ENCODE data around the gene ARHGAP42.
"Not testable (repeated sequence)": the region's sequence is repeated elsewhere in the genome, so short reads cannot be mapped to it uniquely, and the experiment has no call there.

ARHGAP42 gene, protein sequence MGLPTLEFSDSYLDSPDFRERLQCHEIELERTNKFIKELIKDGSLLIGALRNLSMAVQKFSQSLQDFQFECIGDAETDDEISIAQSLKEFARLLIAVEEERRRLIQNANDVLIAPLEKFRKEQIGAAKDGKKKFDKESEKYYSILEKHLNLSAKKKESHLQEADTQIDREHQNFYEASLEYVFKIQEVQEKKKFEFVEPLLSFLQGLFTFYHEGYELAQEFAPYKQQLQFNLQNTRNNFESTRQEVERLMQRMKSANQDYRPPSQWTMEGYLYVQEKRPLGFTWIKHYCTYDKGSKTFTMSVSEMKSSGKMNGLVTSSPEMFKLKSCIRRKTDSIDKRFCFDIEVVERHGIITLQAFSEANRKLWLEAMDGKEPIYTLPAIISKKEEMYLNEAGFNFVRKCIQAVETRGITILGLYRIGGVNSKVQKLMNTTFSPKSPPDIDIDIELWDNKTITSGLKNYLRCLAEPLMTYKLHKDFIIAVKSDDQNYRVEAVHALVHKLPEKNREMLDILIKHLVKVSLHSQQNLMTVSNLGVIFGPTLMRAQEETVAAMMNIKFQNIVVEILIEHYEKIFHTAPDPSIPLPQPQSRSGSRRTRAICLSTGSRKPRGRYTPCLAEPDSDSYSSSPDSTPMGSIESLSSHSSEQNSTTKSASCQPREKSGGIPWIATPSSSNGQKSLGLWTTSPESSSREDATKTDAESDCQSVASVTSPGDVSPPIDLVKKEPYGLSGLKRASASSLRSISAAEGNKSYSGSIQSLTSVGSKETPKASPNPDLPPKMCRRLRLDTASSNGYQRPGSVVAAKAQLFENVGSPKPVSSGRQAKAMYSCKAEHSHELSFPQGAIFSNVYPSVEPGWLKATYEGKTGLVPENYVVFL

DNA sequence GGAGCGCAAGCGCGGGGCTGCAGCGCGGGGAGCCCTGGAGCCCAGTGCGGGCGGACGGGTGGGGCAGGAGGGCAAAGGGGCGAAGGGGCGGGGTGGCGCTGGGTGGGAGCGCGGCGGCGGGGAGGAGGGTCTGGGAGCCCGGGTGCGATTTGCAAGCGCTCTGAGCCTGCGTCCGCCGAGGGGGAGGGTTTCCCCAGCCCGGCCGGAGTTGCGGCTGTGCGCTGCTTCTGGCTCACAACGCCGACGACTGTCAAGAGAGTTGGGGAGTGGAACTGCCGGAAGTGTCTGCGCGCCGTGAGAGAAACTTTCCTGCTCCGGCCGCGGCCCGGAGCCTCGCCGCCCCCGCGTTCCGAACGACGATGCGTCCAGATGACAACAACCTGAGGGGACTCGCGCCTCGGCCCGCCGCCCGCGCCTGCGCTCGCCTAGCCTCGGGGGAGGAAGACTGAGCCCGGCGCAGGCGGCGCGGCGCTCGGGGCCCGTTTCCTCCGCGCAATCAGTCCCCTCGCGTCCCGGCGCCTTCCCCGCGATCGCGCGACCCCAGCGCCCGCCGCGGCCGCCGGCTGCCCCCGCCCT, at the start of gene ARHGAP42:
TSS of gene ARHGAP42 (plus strand) at position 235 of the 576 bp plus-strand sequence. CDS start 391 bp downstream, outside the sequence.
- in situ Hi-C loops (cut with HindIII; ENCODE audit: low sequenced_read_pairs): no loop called here

DNA sequence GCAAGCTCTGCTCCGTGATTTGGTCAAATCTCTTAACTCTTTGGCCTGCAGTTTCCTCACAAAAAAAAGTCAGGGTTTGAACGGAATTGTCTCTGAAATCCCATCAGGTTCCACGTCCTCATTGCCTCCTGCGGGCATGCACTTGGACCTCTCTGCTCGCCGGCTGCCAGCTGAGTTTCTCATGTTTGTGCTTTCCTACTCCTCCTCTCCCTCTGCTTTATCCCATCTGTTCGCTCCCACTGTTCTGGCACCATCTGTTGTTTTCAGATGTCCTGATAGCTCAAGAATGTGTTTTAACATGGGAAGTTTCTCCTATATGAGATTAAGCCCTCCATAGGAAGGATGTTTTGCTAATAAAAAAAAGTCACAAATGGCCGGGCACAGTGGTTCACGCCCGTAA, 49.4 kb upstream of the ARHGAP42 start:
- in situ Hi-C loops (cut with HindIII; ENCODE audit: low sequenced_read_pairs): no loop called here

DNA sequence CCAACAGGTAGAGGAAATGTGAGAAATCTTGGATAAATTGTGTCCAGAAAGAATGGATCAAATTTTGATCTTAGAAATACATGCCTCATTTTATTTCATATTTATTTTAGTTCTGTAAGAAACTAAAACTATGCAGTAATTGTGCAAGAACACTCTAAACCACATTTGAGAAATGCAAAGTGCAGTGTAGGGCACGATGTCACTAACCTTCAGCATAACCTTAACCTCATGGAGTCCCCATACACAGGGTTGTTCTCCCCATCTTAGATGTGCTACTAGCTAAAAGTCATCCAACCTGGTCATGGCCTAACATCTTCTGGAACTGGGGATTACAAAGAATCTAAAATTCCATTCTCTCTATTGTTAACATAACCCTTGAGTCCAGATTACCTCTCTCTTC, 48.4 kb upstream of the ARHGAP42 start:
- in situ Hi-C loops (cut with HindIII; ENCODE audit: low sequenced_read_pairs): no loop called here

DNA sequence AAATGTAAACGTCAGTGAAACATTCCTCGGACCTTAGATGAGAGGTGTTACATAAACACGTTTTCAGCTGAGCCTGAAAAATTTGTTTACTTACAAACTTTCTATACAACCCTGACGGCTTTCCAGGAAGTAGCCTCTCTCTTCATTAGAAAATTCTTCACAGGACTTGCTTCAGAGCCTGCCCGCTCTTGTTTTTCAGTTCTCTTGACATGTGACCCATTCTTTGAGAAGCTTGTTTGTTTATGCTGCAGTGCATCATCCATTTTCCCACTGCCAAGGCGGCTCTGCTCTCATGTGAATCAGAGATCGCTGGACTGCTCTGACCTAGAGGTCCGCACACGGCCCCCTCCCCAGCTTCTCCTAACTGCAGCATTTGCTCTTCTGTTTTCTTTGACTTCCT, 47.9 kb upstream of the ARHGAP42 start:
- in situ Hi-C loops (cut with HindIII; ENCODE audit: low sequenced_read_pairs): no loop called here

DNA sequence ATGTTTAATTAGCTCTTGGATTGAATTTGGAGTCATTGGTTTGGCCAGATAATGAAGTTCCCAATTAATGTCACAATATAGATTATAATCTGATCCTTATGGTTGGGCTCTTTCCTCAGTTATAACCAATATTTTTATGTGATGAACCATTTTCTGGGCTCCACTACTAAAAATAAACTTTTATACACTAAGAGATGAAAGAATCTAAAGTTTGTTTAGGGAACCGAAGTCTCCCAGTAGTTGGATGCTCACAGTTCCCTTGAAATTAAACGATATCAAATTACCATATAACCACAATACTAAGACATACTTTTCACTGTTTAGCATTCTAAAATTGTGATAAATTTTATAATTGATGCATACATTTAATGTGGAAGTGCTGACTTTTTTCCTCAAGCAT, 47.0 kb upstream of the ARHGAP42 start:
- in situ Hi-C loops (cut with HindIII; ENCODE audit: low sequenced_read_pairs): no loop called here

DNA sequence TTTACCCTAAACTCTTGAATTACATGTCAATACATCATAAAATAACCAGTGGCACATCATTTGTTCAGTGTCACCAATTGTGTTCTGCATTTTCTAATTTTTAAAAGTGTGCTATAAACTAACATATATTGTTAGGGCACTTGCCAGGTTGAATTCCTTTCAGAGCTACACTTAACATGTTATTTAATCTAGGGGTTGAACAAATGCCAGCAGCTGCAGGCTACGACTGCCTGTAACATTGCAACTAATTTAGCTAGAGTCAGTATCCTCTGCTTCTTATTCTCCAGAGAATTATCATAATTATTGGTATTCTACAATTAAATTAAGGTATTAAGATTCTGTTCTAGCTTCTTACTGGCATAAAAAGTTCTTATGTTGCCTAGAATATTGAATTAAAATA, 46.4 kb upstream of the ARHGAP42 start:
- in situ Hi-C loops (cut with HindIII; ENCODE audit: low sequenced_read_pairs): no loop called here

GRCh38 chr11:100641456-100641855, 45.6 kb upstream of the ARHGAP42 start:
- in situ Hi-C loops (cut with HindIII; ENCODE audit: low sequenced_read_pairs): no loop called here

- in situ Hi-C loops (cut with HindIII; ENCODE audit: low sequenced_read_pairs): no loop called here
Measured at GRCh38 chr11:100646545-100646944, 40.5 kb upstream of the ARHGAP42 start.

DNA sequence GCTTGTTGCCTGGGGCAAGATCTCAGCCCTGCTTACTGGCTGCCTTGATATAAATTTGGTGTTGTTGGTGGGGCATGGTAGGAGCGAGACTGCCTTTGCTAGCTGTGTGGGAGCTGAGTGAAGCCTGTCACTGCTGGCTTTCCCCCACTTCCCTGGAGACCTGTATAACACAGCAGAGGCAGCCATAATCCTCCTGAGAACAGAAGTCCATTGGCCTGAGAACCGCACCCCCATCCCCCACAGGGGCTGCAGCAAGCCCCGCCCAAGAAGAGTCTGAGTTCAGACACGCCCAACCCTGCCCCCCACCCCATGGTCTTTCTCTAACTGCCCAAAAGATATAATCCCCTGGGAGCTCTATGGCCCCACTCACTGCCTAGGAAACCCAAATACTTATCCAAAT, 39.2 kb upstream of the ARHGAP42 start:
- in situ Hi-C loops (cut with HindIII; ENCODE audit: low sequenced_read_pairs): no loop called here

- in situ Hi-C loops (cut with HindIII; ENCODE audit: low sequenced_read_pairs): no loop called here
Measured at GRCh38 chr11:100663583-100663982, 23.5 kb upstream of the ARHGAP42 start.

- in situ Hi-C loops (cut with HindIII; ENCODE audit: low sequenced_read_pairs): no loop called here
Measured at GRCh38 chr11:100663996-100664395, 23.1 kb upstream of the ARHGAP42 start.

DNA sequence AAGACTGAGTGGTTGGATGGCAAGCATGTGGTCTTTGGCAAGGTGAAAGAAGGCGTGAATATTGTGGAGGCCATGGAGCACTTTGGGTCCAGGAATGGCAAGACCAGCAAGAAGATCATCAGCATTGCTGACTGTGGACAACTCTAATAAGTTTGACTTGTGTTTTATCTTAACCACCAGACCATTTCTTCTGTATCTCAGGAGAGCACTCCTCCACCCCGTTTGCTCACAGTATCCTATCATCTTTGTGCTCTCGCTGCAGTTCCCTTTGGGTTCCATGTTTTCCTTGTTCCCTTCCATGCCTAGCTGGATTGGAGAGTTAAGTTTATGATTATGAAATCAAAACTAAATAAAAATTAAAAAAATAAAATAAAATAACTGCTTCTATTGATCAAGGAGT, 20.3 kb upstream of the ARHGAP42 start:
- in situ Hi-C loops (cut with HindIII; ENCODE audit: low sequenced_read_pairs): not testable (repeated sequence)

DNA sequence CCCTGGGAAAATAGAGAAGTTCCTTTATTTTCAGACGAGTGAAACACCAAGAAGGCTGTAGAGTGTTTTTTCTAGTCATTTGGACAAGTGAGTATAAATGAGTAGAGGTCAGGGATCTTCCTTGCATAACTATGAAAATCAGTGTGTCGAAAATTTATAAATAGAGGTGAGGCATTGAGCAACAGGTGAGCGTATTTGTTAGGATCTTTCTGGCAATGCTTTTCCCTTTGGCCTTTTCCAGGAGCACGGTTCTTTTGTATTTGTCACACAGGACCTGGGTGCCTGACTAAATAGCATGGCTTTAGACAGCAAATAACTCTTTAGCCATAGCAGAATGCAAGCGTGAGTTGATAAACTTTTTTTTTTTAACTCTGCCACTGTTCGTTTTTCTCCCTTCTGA, 19.6 kb upstream of the ARHGAP42 start:
- in situ Hi-C loops (cut with HindIII; ENCODE audit: low sequenced_read_pairs): no loop called here

- in situ Hi-C loops (cut with HindIII; ENCODE audit: low sequenced_read_pairs): no loop called here
Measured at GRCh38 chr11:100670140-100670539, 16.9 kb upstream of the ARHGAP42 start.

- in situ Hi-C loops (cut with HindIII; ENCODE audit: low sequenced_read_pairs): no loop called here
Measured at GRCh38 chr11:100671471-100671870, 15.6 kb upstream of the ARHGAP42 start.

DNA sequence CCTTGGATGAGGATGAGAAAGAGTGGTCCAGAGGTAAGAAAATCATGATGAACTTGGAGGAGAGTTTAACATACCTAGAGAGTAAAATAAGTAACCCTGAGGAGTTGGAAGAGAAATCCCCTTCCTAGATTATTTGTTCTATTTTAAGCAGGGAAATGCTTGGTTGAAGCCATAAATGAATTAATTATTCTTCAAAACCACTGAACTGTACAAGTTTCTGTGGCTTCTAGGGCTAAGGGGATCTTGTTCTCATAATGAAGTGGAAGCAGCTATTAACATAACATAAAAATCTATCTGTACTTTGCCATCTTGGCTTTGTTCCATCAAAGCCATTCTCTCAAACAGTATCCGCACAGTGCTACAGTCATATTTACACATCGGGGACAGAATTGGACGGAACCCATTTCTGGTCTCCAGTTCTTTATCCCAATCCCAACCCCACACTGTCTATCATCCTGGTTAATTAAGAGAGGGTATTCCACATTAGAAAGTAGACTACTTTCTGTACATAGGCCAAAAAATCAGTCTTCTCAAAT, 14.5 kb upstream of the ARHGAP42 start:
- in situ Hi-C loops (cut with HindIII; ENCODE audit: low sequenced_read_pairs): no loop called here

GRCh38 chr11:100673063-100673462, 14.0 kb upstream of the ARHGAP42 start:
- in situ Hi-C loops (cut with HindIII; ENCODE audit: low sequenced_read_pairs): no loop called here

- in situ Hi-C loops (cut with HindIII; ENCODE audit: low sequenced_read_pairs): no loop called here
Measured at GRCh38 chr11:100674212-100674611, 12.9 kb upstream of the ARHGAP42 start.

GRCh38 chr11:100675115-100675650, 11.9 kb upstream of the ARHGAP42 start:
- in situ Hi-C loops (cut with HindIII; ENCODE audit: low sequenced_read_pairs): no loop called here

DNA sequence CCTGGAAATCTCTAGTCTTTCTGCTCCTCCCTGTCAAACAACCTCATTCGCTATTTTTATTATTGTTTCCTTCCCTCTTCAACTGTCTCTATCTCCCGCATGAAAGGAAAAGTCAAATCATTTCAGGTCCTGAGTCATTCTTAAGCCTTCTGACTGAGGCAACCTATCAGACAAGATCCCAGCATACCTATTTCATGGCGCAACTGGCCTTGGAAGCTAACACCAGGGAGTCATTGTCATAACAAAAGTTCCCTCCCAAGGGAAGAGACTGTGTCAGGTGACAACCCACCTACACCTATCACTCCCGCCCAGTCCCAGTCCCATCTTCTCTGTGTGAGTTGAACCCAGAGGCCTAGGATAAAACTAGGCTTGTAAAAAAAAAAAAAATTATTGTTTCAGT, 10.2 kb upstream of the ARHGAP42 start:
- in situ Hi-C loops (cut with HindIII; ENCODE audit: low sequenced_read_pairs): no loop called here

GRCh38 chr11:100677796-100678195, 9.3 kb upstream of the ARHGAP42 start:
- in situ Hi-C loops (cut with HindIII; ENCODE audit: low sequenced_read_pairs): no loop called here
